ENCODE results near the gene ZNF2. TPM values are rescaled to one million over a fixed set of nuclear protein-coding genes. Genes with fewer than 3 reads are reported as not detected.
A peak's percentile ranks its signal among the peaks of the same experiment; 100 is the strongest.

The ZNF2 gene
- total and polyA plus RNA-seq, 2 of the 13 experiments (the other 11 are each of a cell fraction or from before 2014, with no cell fraction given), result 4.3 to 6.1 TPM

GRCh38 chr2:95166065-95166763 lies 605 bp downstream of the ZNF2 start (continued):
- TF ChIP-seq KLF13 (CRISPR knock-in tag; IDR thresholded peaks at IDR 0.05) (no peak), NFIB (CRISPR knock-in tag; IDR thresholded peaks at IDR 0.05; ENCODE audit: borderline replicate concordance) (no peak), HMGXB3 (CRISPR knock-in tag; IDR thresholded peaks at IDR 0.05; ENCODE audit: borderline replicate concordance) (no peak), ZNF724P (CRISPR knock-in tag; IDR thresholded peaks at IDR 0.05; ENCODE audit: borderline replicate concordance) (no peak), TAF1 (CRISPR knock-in tag; IDR thresholded peaks at IDR 0.05) (no peak), TFDP1 (CRISPR knock-in tag; IDR thresholded peaks at IDR 0.05; ENCODE audit: borderline replicate concordance) (no peak; the same call in 1 of the 2 replicates), ZBTB37 (CRISPR knock-in tag; IDR thresholded peaks at IDR 0.05) (no peak), PRMT3 (CRISPR knock-in tag; IDR thresholded peaks at IDR 0.05; ENCODE audit: borderline replicate concordance, low read depth) (no peak), POLR2AphosphoS5 (IDR thresholded peaks at IDR 0.05; ENCODE audit: low read depth, low read length) (no peak), GATAD1 (CRISPR knock-in tag; IDR thresholded peaks at IDR 0.05) (no peak), HOXA3 (CRISPR knock-in tag; IDR thresholded peaks at IDR 0.05) (no peak), ZBTB20 (CRISPR knock-in tag; IDR thresholded peaks at IDR 0.05; ENCODE audit: borderline replicate concordance, low read depth) (no peak), MAFG (CRISPR knock-in tag; IDR thresholded peaks at IDR 0.05) (no peak), NFATC3 (CRISPR knock-in tag; IDR thresholded peaks at IDR 0.05) (no peak), TEAD2 (CRISPR knock-in tag; IDR thresholded peaks at IDR 0.05) (peak; percentile 62; the same call in 1 of the 2 replicates), HNF4A (CRISPR knock-in tag; IDR thresholded peaks at IDR 0.05) (no peak), SMYD3 (CRISPR knock-in tag; IDR thresholded peaks at IDR 0.05) (no peak), RNF219 (CRISPR knock-in tag; IDR thresholded peaks at IDR 0.05) (0 out of 2 replicates have a peak, but pooled peaks have one; percentile 31), JUN (CRISPR knock-in tag; IDR thresholded peaks at IDR 0.05) (no peak), XRCC5 (optimal IDR thresholded peaks at IDR 0.05; ENCODE audit: low read length) (peak; percentile 19)

Data from HepG2 (cell line).